ENCODE data around the gene MRO.

GRCh38 chr18:50842846-50843245, 23.0 kb upstream of the MRO start:
- TF ChIP-seq POLR2A (IDR thresholded peaks at IDR 0.05) (no peak), CTCF (IDR thresholded peaks at IDR 0.05) (no peak)

Data from adrenal gland (tissue), 5 donors.